ENCODE data around the gene IRX2. TPM values are rescaled to one million over a fixed set of nuclear protein-coding genes. Genes with fewer than 3 reads are reported as not detected.

Gene IRX2
- total and polyA plus RNA-seq, 2 donors (not counting 1 experiment from before 2014, with no cell fraction given) = 0.33 to 0.40 TPM

DNA sequence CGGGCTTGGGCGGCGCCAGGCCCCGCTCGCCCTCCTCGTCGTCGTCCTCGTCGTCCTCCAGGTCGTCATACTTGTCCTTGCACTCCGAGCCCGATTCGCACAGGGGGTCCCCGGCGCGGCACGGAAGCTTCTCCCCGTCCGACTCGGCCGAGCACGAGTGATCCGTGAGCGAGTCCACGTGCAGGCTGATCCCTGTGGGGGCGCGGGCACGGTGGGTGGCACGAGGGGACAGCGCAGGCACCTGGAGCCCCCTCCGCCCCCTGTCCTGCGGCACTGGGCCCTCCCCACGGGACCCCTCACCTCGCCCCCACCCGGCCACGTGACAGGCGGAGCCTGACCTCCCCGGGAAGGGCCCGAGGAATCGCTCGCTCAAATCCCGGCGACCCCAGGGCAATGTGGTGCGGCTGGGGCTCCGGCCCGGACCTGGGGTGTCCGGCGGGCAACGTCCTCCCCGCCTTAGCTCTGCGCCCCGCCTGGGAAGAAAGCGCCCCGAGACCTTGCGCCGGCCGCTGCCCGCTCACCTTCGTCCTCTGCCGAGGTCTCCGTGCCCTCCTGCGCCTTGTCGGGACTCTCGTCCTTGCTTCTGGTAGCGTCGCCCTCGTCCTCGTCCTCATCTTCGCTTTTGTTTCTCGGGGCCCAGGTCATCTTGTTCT is 2.5 kb downstream of the IRX2 start:
- H3K9ac ChIP-seq (ENCODE audit: insufficient read depth, low read length) = no peak overlapping the region
- H3K27me3 ChIP-seq (ENCODE audit: control insufficient read depth, insufficient read depth, low read length) = no peaks in the 10 kb centered on the region
- H3K36me3 ChIP-seq (ENCODE audit: control insufficient read depth, insufficient read depth, low read length) = no peaks in the 10 kb centered on the region
- no peaks in the 10 kb centered on the region for H3K79me2 ChIP-seq (ENCODE audit: control insufficient read depth, insufficient read depth, low read length)
- H2AFZ ChIP-seq (ENCODE audit: low read length) = no peak overlapping the region
- H3K9me3 ChIP-seq (ENCODE audit: control insufficient read depth, insufficient read depth, low read depth, low read length) = no peaks in the 10 kb centered on the region
- no peaks in the 10 kb centered on the region for H3K4me1 ChIP-seq (ENCODE audit: control insufficient read depth, extremely low read depth, insufficient read depth, low read length)
- DNase-seq (ENCODE audit: low read depth in 2 of 2) = no peak
- no peaks in the 10 kb centered on the region for H4K20me1 ChIP-seq (ENCODE audit: control insufficient read depth, extremely low read depth, insufficient read depth, low read length)
- H3K4me3 ChIP-seq (replicated peaks in 1 of 4; ENCODE audit: control extremely low read depth in 1 of 4, insufficient read depth in 1 of 4, low read depth in 3 of 4, low read length in 4 of 4) = no peak overlapping the region
- TF ChIP-seq, protein P1, sequence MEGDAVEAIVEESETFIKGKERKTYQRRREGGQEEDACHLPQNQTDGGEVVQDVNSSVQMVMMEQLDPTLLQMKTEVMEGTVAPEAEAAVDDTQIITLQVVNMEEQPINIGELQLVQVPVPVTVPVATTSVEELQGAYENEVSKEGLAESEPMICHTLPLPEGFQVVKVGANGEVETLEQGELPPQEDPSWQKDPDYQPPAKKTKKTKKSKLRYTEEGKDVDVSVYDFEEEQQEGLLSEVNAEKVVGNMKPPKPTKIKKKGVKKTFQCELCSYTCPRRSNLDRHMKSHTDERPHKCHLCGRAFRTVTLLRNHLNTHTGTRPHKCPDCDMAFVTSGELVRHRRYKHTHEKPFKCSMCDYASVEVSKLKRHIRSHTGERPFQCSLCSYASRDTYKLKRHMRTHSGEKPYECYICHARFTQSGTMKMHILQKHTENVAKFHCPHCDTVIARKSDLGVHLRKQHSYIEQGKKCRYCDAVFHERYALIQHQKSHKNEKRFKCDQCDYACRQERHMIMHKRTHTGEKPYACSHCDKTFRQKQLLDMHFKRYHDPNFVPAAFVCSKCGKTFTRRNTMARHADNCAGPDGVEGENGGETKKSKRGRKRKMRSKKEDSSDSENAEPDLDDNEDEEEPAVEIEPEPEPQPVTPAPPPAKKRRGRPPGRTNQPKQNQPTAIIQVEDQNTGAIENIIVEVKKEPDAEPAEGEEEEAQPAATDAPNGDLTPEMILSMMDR (conservative IDR thresholded peaks at IDR 0.05 in 1 of 2, IDR thresholded peaks at IDR 0.05 in 1 of 2; ENCODE audit: low read depth in 1 of 2, low read length in 2 of 2) = no peak
- no peak for TF ChIP-seq EZH2 (IDR thresholded peaks at IDR 0.05; ENCODE audit: low read length, missing control alignments)
- no peak overlapping the region for H3K27ac ChIP-seq (ENCODE audit: insufficient read depth, low read length)
- no peak overlapping the region for H3K4me2 ChIP-seq (ENCODE audit: extremely low read depth, insufficient read depth, low read length)

DNA sequence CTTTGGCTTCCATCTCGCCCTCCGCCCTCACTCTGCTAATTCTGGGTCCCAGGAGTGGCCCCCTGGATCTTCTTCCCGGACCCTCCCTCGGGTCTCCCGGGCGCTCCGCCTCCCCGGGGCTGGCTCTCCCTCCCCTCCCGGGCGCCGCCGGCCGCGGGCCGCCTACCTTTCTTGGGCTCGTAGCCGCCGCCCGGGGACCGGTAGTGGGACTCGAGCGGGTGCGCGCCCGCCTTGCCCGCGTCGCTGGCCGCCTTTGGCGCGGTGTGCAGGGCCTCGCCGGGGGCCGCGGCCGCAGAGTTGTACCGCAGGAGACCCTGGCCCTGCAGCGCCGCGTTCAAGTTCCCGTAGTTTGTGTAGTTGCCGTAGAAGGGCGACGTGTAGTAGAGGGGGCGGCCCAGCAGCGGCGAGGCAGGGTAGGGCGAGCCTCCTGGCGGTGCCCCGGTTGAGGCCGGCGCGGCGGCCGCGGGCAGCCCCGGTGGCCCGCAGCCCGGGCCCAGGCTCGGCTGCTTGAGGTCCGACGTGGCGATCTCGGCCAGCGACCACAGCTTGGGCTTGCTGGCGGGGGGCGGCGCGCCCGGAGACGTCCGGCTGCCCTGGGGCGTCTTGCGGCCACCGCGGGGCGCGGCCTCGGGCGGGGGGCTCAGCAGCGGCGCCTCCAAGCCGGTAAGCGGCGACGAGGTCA is 3.2 kb downstream of the IRX2 start:
- no peaks in the 10 kb centered on the region for H3K4me1 ChIP-seq (ENCODE audit: control insufficient read depth, extremely low read depth, insufficient read depth, low read length)
- H3K4me2 ChIP-seq (ENCODE audit: extremely low read depth, insufficient read depth, low read length) = no peak overlapping the region
- H3K9me3 ChIP-seq (ENCODE audit: control insufficient read depth, insufficient read depth, low read depth, low read length) = no peaks in the 10 kb centered on the region
- H3K36me3 ChIP-seq (ENCODE audit: control insufficient read depth, insufficient read depth, low read length) = no peaks in the 10 kb centered on the region
- no peaks in the 10 kb centered on the region for H3K79me2 ChIP-seq (ENCODE audit: control insufficient read depth, insufficient read depth, low read length)
- no peaks in the 10 kb centered on the region for H4K20me1 ChIP-seq (ENCODE audit: control insufficient read depth, extremely low read depth, insufficient read depth, low read length)
- no peak overlapping the region for H3K9ac ChIP-seq (ENCODE audit: insufficient read depth, low read length)
- no peak overlapping the region for H3K27ac ChIP-seq (ENCODE audit: insufficient read depth, low read length)
- H3K4me3 ChIP-seq (replicated peaks in 1 of 4; ENCODE audit: control extremely low read depth in 1 of 4, insufficient read depth in 1 of 4, low read depth in 3 of 4, low read length in 4 of 4) = no peak overlapping the region
- H2AFZ ChIP-seq (ENCODE audit: low read length) = no peak overlapping the region
- no peak for TF ChIP-seq EZH2 (IDR thresholded peaks at IDR 0.05; ENCODE audit: low read length, missing control alignments)
- TF ChIP-seq, protein P1 (conservative IDR thresholded peaks at IDR 0.05 in 1 of 2, IDR thresholded peaks at IDR 0.05 in 1 of 2; ENCODE audit: low read depth in 1 of 2, low read length in 2 of 2) = no peak
- no peak for DNase-seq (ENCODE audit: low read depth in 2 of 2)
- no peaks in the 10 kb centered on the region for H3K27me3 ChIP-seq (ENCODE audit: control insufficient read depth, insufficient read depth, low read length)

DNA sequence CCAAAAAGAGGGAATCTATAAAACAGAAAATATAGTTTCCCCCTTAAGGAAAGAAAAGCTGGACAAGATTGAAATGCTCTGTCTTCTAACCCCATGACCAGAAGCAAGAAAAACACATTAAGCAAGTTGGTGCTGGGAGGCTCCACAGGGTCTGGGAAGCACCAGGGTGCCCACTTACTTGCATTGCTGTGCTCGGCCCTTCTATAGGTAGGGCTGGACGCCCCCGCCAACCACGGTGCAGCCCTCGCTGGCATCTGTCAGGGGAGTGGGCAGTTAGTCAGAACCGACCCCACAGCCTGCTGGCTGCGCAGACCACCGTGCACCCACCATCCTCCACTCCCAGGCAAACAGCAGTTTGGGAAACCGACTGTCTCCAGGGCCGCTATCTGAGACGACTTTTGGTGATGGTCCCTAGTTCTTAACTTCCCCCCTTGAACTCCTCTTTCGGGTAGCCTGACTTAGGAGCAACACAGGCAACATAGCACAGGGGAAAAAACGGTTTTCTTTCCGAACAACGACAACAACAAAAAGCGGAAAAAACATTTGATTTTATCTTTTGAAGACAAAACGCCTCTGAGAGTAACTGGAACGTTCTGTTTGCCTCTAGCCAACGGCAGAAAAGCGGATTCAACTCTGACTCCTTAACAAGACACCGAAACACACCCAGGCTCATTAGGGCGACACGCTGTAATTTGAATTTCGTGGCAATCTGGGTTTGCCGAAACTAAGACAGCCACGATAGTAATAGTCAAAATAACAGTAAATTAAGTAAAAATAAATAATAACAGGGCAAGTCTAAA is 3.9 kb downstream of the IRX2 start:
- TF ChIP-seq, protein P1 (conservative IDR thresholded peaks at IDR 0.05 in 1 of 2, IDR thresholded peaks at IDR 0.05 in 1 of 2; ENCODE audit: low read depth in 1 of 2, low read length in 2 of 2) = no peak
- no peak for TF ChIP-seq EZH2 (IDR thresholded peaks at IDR 0.05; ENCODE audit: low read length, missing control alignments)
- H3K4me3 ChIP-seq (replicated peaks in 1 of 4; ENCODE audit: control extremely low read depth in 1 of 4, insufficient read depth in 1 of 4, low read depth in 3 of 4, low read length in 4 of 4) = peak overlapping the region in 1 of 4 experiments; percentile 15
- H3K9me3 ChIP-seq (ENCODE audit: control insufficient read depth, insufficient read depth, low read depth, low read length) = no peaks in the 10 kb centered on the region
- no peaks in the 10 kb centered on the region for H3K36me3 ChIP-seq (ENCODE audit: control insufficient read depth, insufficient read depth, low read length)
- no peak overlapping the region for H3K4me2 ChIP-seq (ENCODE audit: extremely low read depth, insufficient read depth, low read length)
- DNase-seq (ENCODE audit: low read depth in 2 of 2) = peak in 1 of 2 donors; percentile 62
- no peak overlapping the region for H3K27ac ChIP-seq (ENCODE audit: insufficient read depth, low read length)
- H2AFZ ChIP-seq (ENCODE audit: low read length) = no peak overlapping the region
- no peaks in the 10 kb centered on the region for H4K20me1 ChIP-seq (ENCODE audit: control insufficient read depth, extremely low read depth, insufficient read depth, low read length)
- no peaks in the 10 kb centered on the region for H3K4me1 ChIP-seq (ENCODE audit: control insufficient read depth, extremely low read depth, insufficient read depth, low read length)
- no peak overlapping the region for H3K9ac ChIP-seq (ENCODE audit: insufficient read depth, low read length)
- no peaks in the 10 kb centered on the region for H3K27me3 ChIP-seq (ENCODE audit: control insufficient read depth, insufficient read depth, low read length)
- no peaks in the 10 kb centered on the region for H3K79me2 ChIP-seq (ENCODE audit: control insufficient read depth, insufficient read depth, low read length)

Data from fibroblast of lung (primary cell).